Right ventricle myocardium inferior (tissue), 1 donor: Measurements from ENCODE around the gene SULT1E1. TPM values are rescaled to one million over a fixed set of nuclear protein-coding genes. Genes with fewer than 3 reads are reported as not detected.
"Not testable (repeated sequence)": the region's sequence is repeated elsewhere in the genome, so short reads cannot be mapped to it uniquely, and the experiment has no call there.

Source experiments
- ATAC-seq: fragments of 200-7000 bp; cut with Tn5 transposase; one replicate; pipeline ENCODE4 v1.9.1; 2020; ENCODE audit warnings: mild to moderate bottlenecking, moderate library complexity
- DNase-seq: peaks from one replicate; pipeline ENCODE4 v3.0.0; 2021; ENCODE audit errors: missing footprints
- intact Hi-C: fragments of 100-400 bp; cut with DNase I; formaldehyde crosslinking; loops from one replicate; pipeline ENCODE4 v1.11.0; 2022
- total RNA-seq: library from RNA; stranded (reverse); fragmentation: NEBNext Ultra II Directional; extraction: Animal tissue kit (Norgen Biotek cat#: 25700); gene quantifications from one replicate; pipeline ENCODE4 v1.2.1, GENCODE V29; 2021
- donor health status: DM: no; HTN: yes; CAD: no; lungs with severe emphysema.

SULT1E1 gene
- total RNA-seq, 1 donor from 2014 or later = not detected

DNA sequence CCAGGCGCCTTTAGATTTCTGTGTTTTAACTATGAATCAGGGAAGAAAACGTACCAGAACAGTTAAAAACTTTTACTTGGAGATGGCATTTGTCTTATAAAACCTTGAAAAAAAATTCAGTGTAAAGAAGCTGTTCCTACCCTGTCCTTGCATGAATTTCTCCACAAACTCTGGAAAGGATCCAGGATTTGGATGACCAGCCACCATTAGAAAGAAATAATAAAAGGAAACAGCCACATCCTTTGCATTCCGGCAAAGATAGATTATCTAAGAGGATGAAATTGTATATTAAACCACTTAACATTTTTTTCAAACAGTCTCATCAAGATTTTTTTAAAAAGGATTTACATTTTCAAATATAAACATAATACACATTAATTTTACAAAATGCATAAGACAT, 10.6 kb downstream of the SULT1E1 start:
- DNase-seq = no peak
- intact Hi-C loops = no loop called here
- ATAC-seq = no peak

DNA sequence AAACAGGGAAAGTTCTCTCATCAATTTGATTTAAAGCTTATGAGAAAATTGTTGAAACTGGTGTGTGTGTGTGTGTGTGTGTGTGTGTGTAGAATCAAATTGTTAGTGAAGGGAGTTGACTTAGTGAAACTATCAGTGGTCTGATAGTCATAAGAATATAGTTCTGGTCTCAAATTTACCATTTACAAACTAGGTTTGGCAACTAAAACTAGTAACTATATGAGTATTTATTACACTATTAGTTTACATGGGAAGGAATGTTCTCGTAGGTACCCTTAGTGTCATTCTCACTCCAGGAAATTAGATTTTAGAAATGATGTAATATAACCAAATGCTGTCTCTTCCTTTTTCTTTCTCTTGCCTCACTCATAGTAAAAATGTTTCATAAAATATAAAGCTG, 11.9 kb downstream of the SULT1E1 start:
- intact Hi-C loops = no loop called here
- DNase-seq (no peak), ATAC-seq (no peak)

DNA sequence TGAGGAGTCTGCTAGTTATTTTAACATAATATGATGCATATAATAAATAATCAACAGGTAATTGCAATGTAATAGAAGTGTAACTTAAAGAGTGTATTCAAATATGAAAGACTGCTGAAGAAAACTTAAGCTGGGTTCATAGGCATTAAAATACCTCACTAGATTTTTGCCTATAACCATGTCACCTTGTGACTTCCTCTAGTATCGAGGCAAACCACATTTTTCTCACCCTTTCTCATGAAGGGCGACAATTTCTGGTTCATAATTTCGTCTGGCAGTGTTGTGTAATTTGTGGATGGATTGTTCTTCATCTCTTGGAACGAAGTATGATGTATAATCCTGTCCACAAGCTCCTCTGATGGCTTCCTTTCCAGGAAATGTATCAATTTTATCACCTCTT, 16.0 kb downstream of the SULT1E1 start:
- intact Hi-C loops = no loop called here
- DNase-seq = no peak
- no peak for ATAC-seq

DNA sequence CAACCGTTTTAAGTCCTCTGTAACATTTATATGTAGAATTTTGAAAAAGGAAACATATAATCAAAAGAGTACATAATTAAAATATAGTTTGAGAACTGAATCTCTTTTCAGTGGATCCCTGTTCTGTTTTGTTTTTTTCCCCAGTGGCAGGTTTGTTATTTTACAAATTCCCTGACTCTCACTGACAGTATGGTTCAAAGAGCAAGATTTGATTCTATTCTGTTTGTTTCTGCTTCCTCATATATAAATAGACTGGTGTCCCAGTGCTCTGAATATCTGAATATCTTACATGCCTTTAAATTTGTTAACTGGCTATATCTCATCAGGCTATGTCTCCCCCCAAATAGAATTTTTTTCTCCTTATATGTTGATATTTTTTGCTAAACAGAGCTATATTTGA, 16.6 kb downstream of the SULT1E1 start:
- ATAC-seq (no peak), DNase-seq (no peak)
- intact Hi-C loops = no loop called here

DNA sequence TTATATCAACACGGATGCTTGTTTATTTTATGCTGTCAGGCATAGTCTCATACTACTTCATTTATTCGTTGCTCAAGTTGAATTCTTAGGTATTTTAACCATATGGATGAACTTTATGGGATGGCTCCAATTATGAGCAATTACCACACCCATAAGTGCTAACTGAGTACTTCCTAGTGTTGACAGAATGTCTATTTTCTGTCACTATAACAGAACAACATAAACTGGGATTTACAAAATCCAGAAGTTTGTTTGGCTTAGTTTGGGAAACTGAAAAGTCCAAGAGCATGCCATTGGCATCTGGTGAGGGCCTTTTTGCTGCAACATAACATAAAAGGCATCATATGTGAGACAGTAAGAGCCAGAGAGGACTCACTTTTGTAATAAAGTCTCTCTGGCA, 21.0 kb downstream of the SULT1E1 start:
- intact Hi-C loops = no loop called here
- no peak for ATAC-seq

DNA sequence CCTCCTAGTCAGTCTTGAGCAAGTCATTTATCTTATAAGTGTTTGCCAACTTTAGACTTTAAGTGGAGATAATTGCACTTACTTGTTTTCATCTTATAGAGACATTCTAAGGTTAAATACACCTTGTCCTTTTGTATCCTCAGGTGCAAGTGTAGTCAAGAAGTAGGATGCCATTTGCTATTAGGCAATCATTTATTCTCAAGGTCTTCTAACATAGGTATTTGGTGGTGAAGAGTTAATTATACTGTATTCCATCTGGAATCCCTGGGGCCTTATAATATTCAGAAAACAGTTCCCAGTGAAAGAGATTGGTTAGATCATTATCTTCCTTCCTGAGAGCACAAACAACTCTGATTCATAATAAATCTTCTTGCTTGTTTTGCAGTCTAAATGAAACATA, 23.7 kb downstream of the SULT1E1 start:
- intact Hi-C loops = no loop called here
- ATAC-seq = no peak
- DNase-seq = no peak

More for the DNA sequence above, 21.0 kb downstream of the SULT1E1 start:
- no peak for DNase-seq

DNA sequence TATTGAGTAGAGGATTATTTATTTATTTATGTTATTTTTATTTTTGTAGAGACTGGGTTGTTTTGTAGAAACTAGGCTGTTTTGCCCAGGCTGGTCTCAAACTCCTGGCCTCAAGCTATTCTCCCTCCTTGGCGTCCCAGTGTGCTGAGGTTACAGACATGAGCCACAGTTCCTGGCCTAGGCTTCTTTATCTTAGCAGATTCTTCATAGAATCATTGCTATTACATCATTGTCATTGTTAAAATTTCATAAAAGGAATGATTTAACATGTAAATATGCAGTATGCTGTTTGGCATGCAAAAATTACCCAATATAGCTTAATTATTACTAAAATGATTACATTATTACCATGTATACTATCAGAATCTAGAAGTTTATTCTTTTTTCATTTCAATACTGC, 24.2 kb downstream of the SULT1E1 start:
- DNase-seq = no peak
- intact Hi-C loops = no loop called here
- ATAC-seq = no peak

DNA sequence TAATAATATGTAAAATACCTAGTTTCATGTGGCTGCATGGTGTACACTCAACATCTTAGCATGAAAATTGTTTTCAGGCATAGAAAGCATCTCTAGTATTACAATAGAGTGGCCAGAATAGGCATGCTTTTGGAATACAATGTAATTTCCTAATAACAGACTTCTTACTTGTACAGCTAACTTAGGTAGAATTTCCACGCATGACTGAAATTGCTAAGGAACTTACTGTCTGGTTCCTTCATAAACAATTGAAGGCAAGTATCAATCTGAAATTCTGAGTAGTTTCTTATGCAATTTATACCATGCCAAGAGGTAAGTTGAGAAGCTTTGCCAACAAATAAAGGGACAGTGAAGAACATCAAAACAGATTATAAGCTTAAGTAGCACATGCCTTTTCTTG, 26.7 kb downstream of the SULT1E1 start:
- no peak for DNase-seq
- no peak for ATAC-seq
- intact Hi-C loops = no loop called here

DNA sequence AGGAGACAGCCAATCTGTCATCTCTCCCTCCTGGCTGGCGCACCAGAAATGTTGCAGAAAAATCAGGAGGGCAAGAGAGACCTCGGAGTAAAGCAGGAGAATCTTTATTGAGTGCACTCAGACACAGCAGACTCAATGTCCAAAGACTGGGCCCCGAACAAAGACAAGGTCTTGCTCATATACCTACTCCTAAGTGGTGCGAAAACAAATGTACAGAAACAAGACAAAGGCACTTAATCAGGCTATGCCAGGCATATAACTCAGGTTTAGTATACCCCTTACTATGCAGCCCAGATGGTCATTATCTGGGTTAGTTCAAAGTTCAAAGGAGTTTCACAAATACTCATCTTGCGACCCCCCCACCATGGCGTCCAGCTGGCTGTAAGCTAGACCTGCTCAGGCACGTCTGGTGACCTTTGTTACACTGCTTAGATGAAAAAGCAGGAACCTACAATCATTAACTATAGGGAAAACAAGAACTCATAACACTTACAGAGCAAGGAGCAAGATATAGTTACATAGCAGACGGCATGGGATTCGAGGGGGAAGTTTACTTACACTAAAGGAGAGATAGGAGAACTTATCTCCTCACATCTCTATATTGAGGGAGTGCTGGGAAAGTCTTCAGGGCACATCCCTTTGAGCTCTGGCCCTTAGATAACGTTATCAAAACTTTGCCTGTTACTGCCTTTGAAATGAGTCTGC, 27.5 kb downstream of the SULT1E1 start:
- intact Hi-C loops = no loop called here
- DNase-seq = no peak

DNA sequence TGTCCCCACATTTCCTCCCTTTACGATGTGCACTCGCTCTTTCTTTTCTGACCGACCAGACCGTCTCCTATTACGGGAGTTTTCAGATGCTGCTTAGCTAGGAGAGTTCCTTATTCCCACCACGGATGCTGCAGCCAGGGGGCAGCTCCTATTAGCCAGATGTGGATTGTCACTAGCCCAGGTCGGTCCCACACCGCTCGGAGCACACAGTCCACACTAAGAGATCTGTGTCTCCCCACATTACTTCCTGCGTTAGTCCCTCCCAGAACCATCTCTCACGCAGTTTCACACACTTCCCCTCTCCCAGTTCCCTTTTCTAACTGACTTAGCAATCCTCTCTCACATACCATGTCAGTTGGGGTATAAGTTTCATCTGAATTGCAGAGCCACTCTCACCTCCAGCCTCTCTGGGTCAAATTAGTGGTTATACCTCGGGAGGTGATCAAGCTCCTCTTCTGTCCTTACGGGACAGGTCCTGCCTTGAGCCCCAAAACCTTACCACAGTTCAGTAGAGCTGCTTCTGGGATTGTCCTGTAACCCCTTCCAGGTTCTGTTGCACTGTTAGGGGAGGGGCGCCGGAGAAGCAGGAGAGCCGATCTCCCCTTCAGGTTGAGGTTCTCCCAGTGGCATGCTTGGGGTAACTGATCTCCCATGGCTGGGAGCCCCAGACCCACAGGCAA, 28.2 kb downstream of the SULT1E1 start:
- peak; percentile 78 for DNase-seq
- ATAC-seq = peak; percentile 73

More for the DNA sequence above, 27.5 kb downstream of the SULT1E1 start:
- ATAC-seq = no peak

DNA sequence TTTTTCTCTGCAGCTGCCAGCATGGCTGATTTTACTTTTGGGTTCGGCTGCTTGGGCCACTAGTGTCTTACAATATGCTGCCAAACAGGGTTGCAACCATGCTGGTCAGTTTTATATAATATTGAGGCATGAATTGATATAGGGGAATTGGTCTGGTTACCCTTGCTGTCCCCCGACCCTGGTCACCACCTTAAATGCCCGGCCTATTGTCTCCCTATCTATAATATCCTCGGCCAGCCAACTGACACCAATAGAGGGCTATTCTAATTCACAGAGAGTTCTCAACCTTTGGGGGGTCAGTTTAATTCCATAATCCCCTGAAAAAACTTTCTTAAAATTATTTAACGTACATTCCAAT, 28.7 kb downstream of the SULT1E1 start:
- ATAC-seq (no peak), DNase-seq (no peak)
- intact Hi-C loops = no loop called here

More for the DNA sequence above, 28.2 kb downstream of the SULT1E1 start:
- intact Hi-C loops = no loop called here

DNA sequence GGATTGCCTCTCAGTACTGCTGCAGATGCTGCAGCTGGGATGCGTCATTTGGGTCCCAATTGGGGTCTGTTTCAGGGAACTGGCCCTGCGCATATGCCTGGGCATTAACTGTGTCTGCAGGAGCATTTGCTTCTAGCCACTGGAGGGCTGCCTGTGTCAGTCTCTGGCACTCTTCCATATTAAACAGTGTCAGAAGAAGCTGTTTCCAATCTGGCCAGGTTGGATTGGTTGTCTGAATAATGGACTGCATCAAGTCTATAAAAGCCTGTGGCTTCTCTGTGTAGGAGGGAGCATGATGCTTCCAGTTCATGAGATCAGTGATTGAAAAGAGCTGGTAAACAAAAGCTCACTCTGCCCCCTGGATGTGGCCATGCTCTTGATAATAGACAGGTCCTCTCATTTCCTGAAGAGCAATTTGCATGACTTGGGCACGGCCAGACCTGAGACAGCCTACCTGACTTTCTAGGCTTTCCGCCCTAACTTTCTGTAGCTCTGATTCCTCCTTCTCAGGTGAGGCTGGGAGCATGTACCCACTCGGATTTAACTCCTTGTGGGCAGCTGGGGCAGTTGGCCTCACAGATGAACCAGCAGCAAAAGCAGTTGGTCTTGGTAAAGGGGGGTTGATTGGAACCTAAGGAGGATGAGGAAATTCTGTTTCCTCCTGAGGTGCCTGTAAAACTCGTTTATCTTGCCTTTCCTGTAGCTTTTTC, 29.2 kb downstream of the SULT1E1 start:
- no peak for DNase-seq
- ATAC-seq = no peak
- intact Hi-C loops = no loop called here

DNA sequence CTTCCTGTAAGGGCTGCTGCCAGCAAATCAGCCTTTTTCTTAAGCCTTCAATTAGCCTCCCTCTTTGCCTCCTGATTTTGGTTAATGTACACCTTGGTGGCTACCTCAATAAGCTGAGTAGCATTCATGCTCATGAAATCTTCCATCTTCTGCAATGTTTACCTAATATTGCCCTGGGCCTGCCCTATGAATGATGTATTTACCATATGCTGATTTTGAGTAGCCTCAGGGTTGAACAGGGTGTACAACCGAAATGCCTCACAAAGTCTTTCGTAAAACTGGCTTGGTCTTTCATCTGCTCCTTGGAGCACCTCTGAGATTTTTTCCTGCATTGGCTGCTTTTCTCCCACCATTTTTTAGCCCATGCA, 29.8 kb downstream of the SULT1E1 start:
- no peak for DNase-seq
- intact Hi-C loops = no loop called here
- ATAC-seq = no peak

DNA sequence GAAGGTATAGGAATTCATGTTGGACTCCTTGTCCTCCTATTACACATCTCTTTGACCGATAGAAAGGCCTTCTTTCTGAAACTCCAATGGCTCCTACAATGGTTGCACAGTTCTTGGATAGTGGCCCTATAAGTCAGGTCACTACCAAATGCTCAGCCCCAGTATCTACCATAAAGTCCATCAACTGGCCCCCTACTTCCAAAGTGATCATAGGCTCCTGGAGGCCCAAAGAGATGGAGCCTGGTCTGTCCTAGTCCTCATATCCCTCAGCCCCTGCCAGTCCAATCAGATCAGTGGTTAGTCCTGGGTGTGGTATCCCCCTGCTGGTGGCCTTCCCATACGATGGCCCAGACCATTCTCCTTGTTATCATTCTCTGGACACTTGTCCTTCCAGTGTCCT, 30.3 kb downstream of the SULT1E1 start:
- no peak for ATAC-seq
- intact Hi-C loops = no loop called here
- DNase-seq = no peak

DNA sequence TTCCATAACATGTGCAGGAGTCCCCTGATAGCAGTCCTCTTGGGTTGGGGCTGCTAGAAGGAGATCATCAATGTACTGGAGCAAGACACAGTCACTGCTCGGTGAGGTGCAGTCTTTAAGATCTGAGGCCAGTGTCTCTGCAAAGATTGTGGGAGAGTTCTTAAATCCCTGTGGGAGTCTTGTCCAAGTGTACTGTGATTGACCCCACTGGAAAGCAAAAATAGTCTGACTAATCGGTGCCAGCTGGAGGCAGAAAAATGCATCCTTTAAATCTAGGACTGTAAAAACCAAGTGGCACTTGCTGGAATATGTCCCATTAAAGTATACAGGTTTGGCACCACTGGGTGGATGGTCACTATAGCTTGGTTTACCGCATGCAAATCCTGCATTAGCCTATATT, 31.1 kb downstream of the SULT1E1 start:
- DNase-seq = no peak
- intact Hi-C loops = no loop called here
- ATAC-seq = no peak

DNA sequence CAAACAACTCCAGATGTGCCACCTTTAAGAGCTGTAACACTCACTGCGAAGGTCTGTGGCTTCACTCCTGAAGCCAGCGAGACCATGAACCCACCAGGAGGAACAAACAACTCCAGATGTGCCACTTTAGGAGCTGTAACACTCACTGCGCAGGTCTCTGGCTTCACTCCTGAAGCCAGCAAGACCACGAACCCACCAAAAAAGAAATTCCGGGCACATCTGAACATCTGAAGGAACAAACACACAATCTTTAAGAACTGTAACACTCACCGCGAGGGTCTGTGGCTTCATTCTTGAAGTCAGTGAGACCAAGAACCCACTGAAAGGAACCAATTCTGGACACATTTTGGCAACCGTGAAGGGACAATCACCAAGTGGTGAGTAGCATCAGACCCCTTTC, 34.9 kb downstream of the SULT1E1 start:
- intact Hi-C loops, ATAC-seq, DNase-seq: not testable (repeated sequence)

DNA sequence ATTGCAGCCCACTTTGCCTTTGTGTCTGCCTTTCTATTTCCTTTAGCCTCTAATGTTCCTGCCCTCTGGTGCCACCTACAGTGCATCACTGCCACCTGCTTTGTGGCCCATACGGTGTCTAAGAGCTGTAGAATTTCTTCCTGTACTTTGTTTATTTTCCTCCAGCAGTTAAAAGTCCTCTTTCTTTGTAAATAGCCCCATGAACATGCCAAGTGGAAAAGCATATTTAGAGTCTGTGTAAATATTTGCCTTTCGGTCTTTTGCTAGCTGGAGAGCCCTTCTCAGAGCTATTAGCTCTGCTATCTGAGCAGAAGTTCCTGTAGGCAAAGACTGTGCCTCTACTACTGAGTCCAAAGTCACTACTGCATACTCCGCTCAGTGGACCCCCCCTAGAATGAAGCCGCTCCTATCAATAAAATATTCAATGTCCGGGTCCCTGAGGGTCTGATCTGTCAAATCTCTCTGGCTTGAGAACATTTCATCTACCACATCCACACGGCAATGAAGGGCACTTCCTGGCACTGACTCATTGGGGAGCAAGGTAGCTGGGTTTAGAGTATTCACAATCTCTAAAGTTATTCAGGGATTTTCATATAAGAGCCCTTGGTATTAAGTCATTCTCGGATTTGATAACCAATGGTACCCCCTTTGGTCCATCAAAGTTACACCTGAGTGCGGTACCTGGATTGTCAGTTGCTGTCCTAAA, 36.3 kb downstream of the SULT1E1 start:
- DNase-seq (no peak), ATAC-seq (no peak)
- intact Hi-C loops = no loop called here

DNA sequence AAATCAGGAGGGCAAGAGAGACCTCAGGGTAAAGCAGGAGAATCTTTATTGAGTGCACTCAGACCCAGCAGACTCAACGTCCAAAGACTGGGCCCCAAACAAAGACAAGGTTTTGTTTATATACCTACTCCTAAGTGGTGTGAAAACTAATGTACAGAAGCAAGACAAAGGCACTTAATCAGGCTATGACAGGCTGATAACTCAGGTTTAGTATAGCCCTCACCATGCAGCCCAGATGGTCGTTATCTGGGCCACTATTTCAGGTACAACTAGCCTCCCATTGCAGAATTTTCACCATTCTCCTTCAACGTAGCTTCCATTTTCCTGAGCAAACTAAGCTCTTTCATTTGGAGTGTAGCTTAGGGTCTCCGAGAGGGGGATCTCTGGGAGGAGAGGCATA, 36.9 kb downstream of the SULT1E1 start:
- ATAC-seq = no peak
- no peak for DNase-seq
- intact Hi-C loops = no loop called here

DNA sequence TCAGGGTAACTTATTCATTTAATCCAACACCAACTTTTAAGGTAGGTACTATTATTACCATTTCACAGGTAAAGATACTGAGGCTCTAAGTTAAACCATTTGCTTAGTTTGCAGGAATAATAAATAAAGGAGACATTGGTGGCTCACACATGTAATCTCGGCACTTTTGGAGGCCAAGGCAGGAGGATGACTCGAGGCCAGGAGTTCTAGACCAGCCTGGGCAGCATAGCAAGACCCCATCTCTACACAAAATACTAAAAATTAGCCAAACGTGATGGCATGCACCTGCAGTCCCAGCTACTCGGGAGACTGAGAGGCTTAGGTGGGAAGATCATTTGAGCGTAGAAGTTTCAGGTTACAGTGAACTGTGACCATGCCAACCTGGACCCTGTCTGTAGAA, 37.7 kb downstream of the SULT1E1 start:
- intact Hi-C loops = no loop called here

More for the DNA sequence above, 37.7 kb downstream of the SULT1E1 start:
- DNase-seq = no peak
- no peak for ATAC-seq
